ENCODE measurements around the gene C11orf98. TPM values are rescaled to one million over a fixed set of nuclear protein-coding genes. Genes with fewer than 3 reads are reported as not detected.

Gene C11orf98
- total RNA-seq, 6 experiments from 2014 or later: 56.1 to 74.6 (median 64.8) TPM

- Mint-ChIP-seq H3K27ac (no peak overlapping the region), H3K9me3 (no peaks in the 10 kb centered on the region), H3K4me1 (ENCODE audit: low read depth) (peaks cover 23% of the 10 kb centered on the region), H3K27me3 (ENCODE audit: insufficient read depth) (peaks cover 2% of the 10 kb centered on the region; the same call in 1 of the 2 replicates), H3K36me3 (ENCODE audit: low read depth) (peaks cover 9% of the 10 kb centered on the region), H3K4me3 (no peak overlapping the region)
- no peak for DNase-seq
- no peak for TF ChIP-seq CTCF (IDR thresholded peaks at IDR 0.05)
Observed at GRCh38 chr11:62647609-62648005, 17.4 kb downstream of the C11orf98 start.

GRCh38 chr11:62646825-62647608 is 18.0 kb downstream of the C11orf98 start:
- DNase-seq: no peak
- TF ChIP-seq CTCF (IDR thresholded peaks at IDR 0.05): no peak
- H3K4me3 Mint-ChIP-seq: peak overlapping the region; percentile 98
- H3K36me3 Mint-ChIP-seq (ENCODE audit: low read depth): peaks cover 9% of the 10 kb centered on the region
- H3K27me3 Mint-ChIP-seq (ENCODE audit: insufficient read depth): peaks cover 2% of the 10 kb centered on the region; the same call in 1 of the 2 replicates
- H3K4me1 Mint-ChIP-seq (ENCODE audit: low read depth): peaks cover 17% of the 10 kb centered on the region
- peak overlapping the region; percentile 92 for H3K27ac Mint-ChIP-seq
- no peaks in the 10 kb centered on the region for H3K9me3 Mint-ChIP-seq

- peak within 1 kb of the TSS; percentile 98 for H3K4me3 Mint-ChIP-seq
- H3K4me1 Mint-ChIP-seq (ENCODE audit: low read depth): peaks cover 13% of the 10 kb centered on the region
- no peaks in the 10 kb centered on the region for H3K9me3 Mint-ChIP-seq
- peak; percentile 20; the same call in 1 of the 2 replicates for TF ChIP-seq CTCF (IDR thresholded peaks at IDR 0.05)
- DNase-seq: peak; percentile 98
- peaks cover 2% of the 10 kb centered on the region; the same call in 1 of the 2 replicates for H3K27me3 Mint-ChIP-seq (ENCODE audit: insufficient read depth)
- H3K36me3 Mint-ChIP-seq (ENCODE audit: low read depth): peaks cover 9% of the 10 kb centered on the region
- peak within 1 kb of the TSS; percentile 92 for H3K27ac Mint-ChIP-seq
Observed at GRCh38 chr11:62645946-62646824, 18.8 kb downstream of the C11orf98 start, which contains the start of gene GANAB. Gene GANAB, minus strand, starts transcription at chr11:62646613. Its CDS starts 14 bp downstream, at chr11:62646599.

GRCh38 chr11:62645671-62645945 is 19.4 kb downstream of the C11orf98 start:
- Mint-ChIP-seq H3K27me3 (ENCODE audit: insufficient read depth) (peaks cover 2% of the 10 kb centered on the region; the same call in 1 of the 2 replicates), H3K36me3 (ENCODE audit: low read depth) (peaks cover 9% of the 10 kb centered on the region), H3K4me3 (peak overlapping the region; percentile 98), H3K4me1 (ENCODE audit: low read depth) (peaks cover 13% of the 10 kb centered on the region), H3K9me3 (no peaks in the 10 kb centered on the region), H3K27ac (peak overlapping the region; percentile 92)
- no peak for TF ChIP-seq CTCF (IDR thresholded peaks at IDR 0.05)
- DNase-seq: no peak

- Mint-ChIP-seq H3K4me1 (ENCODE audit: low read depth) (peaks cover 13% of the 10 kb centered on the region), H3K27me3 (ENCODE audit: insufficient read depth) (peaks cover 2% of the 10 kb centered on the region; the same call in 1 of the 2 replicates), H3K27ac (no peak overlapping the region), H3K9me3 (no peaks in the 10 kb centered on the region), H3K36me3 (ENCODE audit: low read depth) (peaks cover 16% of the 10 kb centered on the region), H3K4me3 (no peak overlapping the region; the same call in 1 of the 2 replicates)
- TF ChIP-seq CTCF (IDR thresholded peaks at IDR 0.05): no peak
- DNase-seq: no peak
Observed at GRCh38 chr11:62644220-62644619, 20.8 kb downstream of the C11orf98 start.
